ENCODE data around the gene ZFX.

Gene ZFX

GRCh38 chrX:24145303-24146186 lies 4.0 kb upstream of the ZFX start:
- Histone ChIP-seq H3K4me1 (ENCODE audit: low read depth, poor library complexity, severe bottlenecking) (peaks cover 30% of the 10 kb centered on the region), H3K4me3 (IDR thresholded peaks at IDR 0.05; ENCODE audit: insufficient read depth, low read depth, low read length) (no peak overlapping the region), H4K20me1 (ENCODE audit: insufficient read depth) (no peaks in the 10 kb centered on the region), H2AFZ (ENCODE audit: low read depth) (no peak overlapping the region), H3K36me3 (ENCODE audit: insufficient read depth) (no peaks in the 10 kb centered on the region), H3K27ac (no peak overlapping the region; the same call in 1 of the 2 replicates), H3K79me2 (ENCODE audit: insufficient read depth, low read depth) (peaks cover under 1% of the 10 kb centered on the region; the same call in 1 of the 2 replicates), H3K4me2 (0 out of 2 replicates have a peak overlapping the region, but pooled peaks have one; percentile 27), H3K27me3 (ENCODE audit: insufficient read depth, low read depth) (no peaks in the 10 kb centered on the region), H3K9ac (no peak overlapping the region)
- TF ChIP-seq, protein P1, sequence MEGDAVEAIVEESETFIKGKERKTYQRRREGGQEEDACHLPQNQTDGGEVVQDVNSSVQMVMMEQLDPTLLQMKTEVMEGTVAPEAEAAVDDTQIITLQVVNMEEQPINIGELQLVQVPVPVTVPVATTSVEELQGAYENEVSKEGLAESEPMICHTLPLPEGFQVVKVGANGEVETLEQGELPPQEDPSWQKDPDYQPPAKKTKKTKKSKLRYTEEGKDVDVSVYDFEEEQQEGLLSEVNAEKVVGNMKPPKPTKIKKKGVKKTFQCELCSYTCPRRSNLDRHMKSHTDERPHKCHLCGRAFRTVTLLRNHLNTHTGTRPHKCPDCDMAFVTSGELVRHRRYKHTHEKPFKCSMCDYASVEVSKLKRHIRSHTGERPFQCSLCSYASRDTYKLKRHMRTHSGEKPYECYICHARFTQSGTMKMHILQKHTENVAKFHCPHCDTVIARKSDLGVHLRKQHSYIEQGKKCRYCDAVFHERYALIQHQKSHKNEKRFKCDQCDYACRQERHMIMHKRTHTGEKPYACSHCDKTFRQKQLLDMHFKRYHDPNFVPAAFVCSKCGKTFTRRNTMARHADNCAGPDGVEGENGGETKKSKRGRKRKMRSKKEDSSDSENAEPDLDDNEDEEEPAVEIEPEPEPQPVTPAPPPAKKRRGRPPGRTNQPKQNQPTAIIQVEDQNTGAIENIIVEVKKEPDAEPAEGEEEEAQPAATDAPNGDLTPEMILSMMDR (conservative IDR thresholded peaks at IDR 0.05; ENCODE audit: low read depth, low read length), result no peak

DNA sequence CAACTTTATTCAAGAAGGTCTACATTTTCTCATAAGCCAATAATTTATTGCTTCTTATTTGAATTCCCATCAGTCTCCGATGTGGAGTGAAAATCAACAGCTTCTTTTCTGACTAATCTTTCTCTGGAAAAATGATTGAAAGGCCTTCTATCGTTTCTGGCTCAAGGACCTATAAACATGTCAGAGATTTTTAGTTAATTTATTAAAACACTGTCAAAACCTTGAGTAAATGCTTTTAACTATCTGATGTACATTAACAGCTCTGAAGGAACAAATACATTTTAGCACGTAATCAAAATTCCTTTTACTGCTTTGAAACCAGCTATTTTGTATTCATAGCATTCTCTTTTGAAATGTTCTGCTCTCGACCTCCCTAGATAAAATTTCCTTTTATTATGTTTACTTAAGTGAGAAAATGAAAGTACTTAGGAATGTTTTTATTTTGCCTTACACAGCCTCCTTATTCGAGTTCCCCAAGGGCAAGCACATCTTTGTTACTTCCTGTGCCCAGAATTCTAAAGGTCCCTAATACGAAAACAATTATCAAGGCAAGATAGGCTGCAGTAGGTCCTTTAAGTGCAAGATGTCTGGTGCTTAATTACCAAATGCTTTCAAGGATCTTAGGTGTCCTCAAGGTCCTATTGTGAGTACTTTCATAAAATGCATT lies 3.1 kb upstream of the ZFX start:
- peak overlapping the region; percentile 27; the same call in 1 of the 2 replicates for H3K4me2 ChIP-seq
- H3K4me1 ChIP-seq (ENCODE audit: low read depth, poor library complexity, severe bottlenecking), result peaks cover 30% of the 10 kb centered on the region
- H3K36me3 ChIP-seq (ENCODE audit: insufficient read depth), result no peaks in the 10 kb centered on the region
- peaks cover 10% of the 10 kb centered on the region for H3K79me2 ChIP-seq (ENCODE audit: insufficient read depth, low read depth)
- H3K27ac ChIP-seq, result no peak overlapping the region; the same call in 1 of the 2 replicates
- H3K4me3 ChIP-seq (IDR thresholded peaks at IDR 0.05; ENCODE audit: insufficient read depth, low read depth, low read length), result no peak overlapping the region
- peak overlapping the region; percentile 58 for H2AFZ ChIP-seq (ENCODE audit: low read depth)
- TF ChIP-seq, protein P1 (conservative IDR thresholded peaks at IDR 0.05; ENCODE audit: low read depth, low read length), result no peak
- H3K27me3 ChIP-seq (ENCODE audit: insufficient read depth, low read depth), result no peaks in the 10 kb centered on the region
- no peak overlapping the region; the same call in 1 of the 2 replicates for H3K9ac ChIP-seq
- H4K20me1 ChIP-seq (ENCODE audit: insufficient read depth), result no peaks in the 10 kb centered on the region

GRCh38 chrX:24147165-24147564 lies 2.4 kb upstream of the ZFX start:
- no peak overlapping the region for H3K4me3 ChIP-seq (IDR thresholded peaks at IDR 0.05; ENCODE audit: insufficient read depth, low read depth, low read length)
- H3K36me3 ChIP-seq (ENCODE audit: insufficient read depth), result no peaks in the 10 kb centered on the region
- H3K9ac ChIP-seq, result no peak overlapping the region
- H3K4me2 ChIP-seq, result peak overlapping the region; percentile 27; the same call in 1 of the 2 replicates
- H3K27me3 ChIP-seq (ENCODE audit: insufficient read depth, low read depth), result no peaks in the 10 kb centered on the region
- TF ChIP-seq, protein P1 (conservative IDR thresholded peaks at IDR 0.05; ENCODE audit: low read depth, low read length), result no peak
- 0 out of 2 replicates have a peak, but pooled peaks cover 2% of the 10 kb centered on the region for H4K20me1 ChIP-seq (ENCODE audit: insufficient read depth)
- H3K79me2 ChIP-seq (ENCODE audit: insufficient read depth, low read depth), result peaks cover 17% of the 10 kb centered on the region
- 0 out of 2 replicates have a peak overlapping the region, but pooled peaks have one; percentile 14 for H2AFZ ChIP-seq (ENCODE audit: low read depth)
- peak overlapping the region; percentile 98; the same call in 1 of the 2 replicates for H3K27ac ChIP-seq
- H3K4me1 ChIP-seq (ENCODE audit: low read depth, poor library complexity, severe bottlenecking), result peaks cover 37% of the 10 kb centered on the region

DNA sequence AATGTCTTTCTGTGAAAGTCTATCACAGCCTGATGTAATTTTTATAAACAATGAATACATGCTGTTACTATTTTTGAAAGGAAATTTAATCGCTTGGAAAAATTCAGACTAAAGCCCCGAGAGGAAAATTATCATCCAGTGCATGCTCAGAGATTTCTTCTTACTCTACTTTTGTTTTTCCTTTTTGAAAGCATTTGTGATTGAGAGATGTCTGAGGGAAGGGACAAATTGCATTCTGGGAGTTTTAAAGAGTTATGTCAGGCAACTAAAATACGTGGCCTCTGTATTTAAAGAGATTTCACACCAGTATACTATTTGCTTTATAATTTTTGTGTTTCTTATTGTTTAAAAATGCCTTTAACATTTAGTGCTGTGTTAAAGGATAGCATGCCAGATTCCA lies 1.4 kb upstream of the ZFX start:
- TF ChIP-seq, protein P1 (conservative IDR thresholded peaks at IDR 0.05; ENCODE audit: low read depth, low read length), result no peak
- Histone ChIP-seq H3K79me2 (ENCODE audit: insufficient read depth, low read depth) (peaks cover 27% of the 10 kb centered on the region), H4K20me1 (ENCODE audit: insufficient read depth) (0 out of 2 replicates have a peak, but pooled peaks cover 7% of the 10 kb centered on the region), H3K27ac (peak overlapping the region; percentile 98), H3K9ac (peak overlapping the region; percentile 95), H3K4me3 (IDR thresholded peaks at IDR 0.05; ENCODE audit: insufficient read depth, low read depth, low read length) (no peak overlapping the region), H3K4me2 (peak overlapping the region; percentile 88), H3K36me3 (ENCODE audit: insufficient read depth) (no peaks in the 10 kb centered on the region), H3K27me3 (ENCODE audit: insufficient read depth, low read depth) (no peaks in the 10 kb centered on the region), H2AFZ (ENCODE audit: low read depth) (peak overlapping the region; percentile 71), H3K4me1 (ENCODE audit: low read depth, poor library complexity, severe bottlenecking) (peaks cover 47% of the 10 kb centered on the region)
